ENCODE results near the gene PCK1.
A peak's percentile ranks its signal among the peaks of the same experiment; 100 is the strongest.

Gene PCK1

DNA sequence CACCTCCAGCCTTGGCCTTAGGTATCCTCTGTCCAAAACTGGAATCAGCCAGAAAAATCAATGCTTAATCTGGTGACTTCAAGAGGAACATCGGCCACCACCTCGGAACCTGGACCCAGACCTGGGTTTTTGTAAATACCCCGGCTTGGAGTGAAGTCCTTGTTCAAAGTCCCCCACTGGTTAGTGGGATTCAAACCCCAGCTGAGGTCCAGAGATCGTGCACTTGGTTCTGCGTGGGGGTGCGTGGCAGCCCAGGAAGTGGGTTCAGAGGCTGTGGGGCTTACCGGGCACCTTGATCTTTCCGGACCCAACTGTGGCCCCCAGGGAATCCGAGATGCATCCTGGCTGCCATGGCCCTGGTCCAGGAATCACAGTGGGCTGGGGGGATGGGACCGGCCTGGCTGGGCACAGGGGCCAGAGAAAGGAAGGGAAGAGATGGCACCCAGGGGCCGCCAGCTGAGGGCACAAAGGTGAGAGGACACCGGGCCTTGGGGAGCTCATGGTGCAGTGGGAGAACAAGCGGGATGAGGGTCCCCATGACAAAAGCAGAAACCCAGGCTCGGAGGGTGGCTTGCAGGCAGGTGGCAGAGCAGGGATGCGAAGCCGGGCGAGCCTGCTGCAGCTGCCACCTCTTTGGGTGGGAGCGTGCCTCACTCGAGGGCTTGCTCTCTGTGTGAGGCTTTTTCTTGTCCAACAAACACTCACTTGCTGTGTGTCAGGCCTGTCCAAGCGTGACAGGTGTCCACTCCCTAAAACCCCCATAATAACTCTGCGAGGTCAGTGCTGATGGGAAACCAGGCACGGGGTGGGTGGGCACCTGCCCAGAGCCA lies 31.6 kb downstream of the PCK1 start:
- H3K36me3 ChIP-seq (ENCODE audit: control insufficient read depth, insufficient read depth, low read length): no peaks in the 10 kb centered on the region
- no peak overlapping the region for H3K9ac ChIP-seq (ENCODE audit: low read length)
- 0 out of 2 replicates have a peak, but pooled peaks cover 7% of the 10 kb centered on the region for H3K9me3 ChIP-seq (ENCODE audit: control insufficient read depth, insufficient read depth, low read depth, low read length)
- no peak overlapping the region for H3K4me3 ChIP-seq (ENCODE audit: low read depth, low read length)
- peaks cover 6% of the 10 kb centered on the region; the same call in 1 of the 2 replicates for H3K4me1 ChIP-seq (ENCODE audit: control insufficient read depth, insufficient read depth, low read length)
- H3K27me3 ChIP-seq (ENCODE audit: control insufficient read depth, insufficient read depth, low read length): no peaks in the 10 kb centered on the region
- no peak overlapping the region for H3K27ac ChIP-seq (ENCODE audit: low read depth, low read length)

- H3K4me3 ChIP-seq (ENCODE audit: low read depth, low read length): no peak overlapping the region
- no peaks in the 10 kb centered on the region for H3K36me3 ChIP-seq (ENCODE audit: control insufficient read depth, insufficient read depth, low read length)
- H3K9me3 ChIP-seq (ENCODE audit: control insufficient read depth, insufficient read depth, low read depth, low read length): no peaks in the 10 kb centered on the region
- H3K9ac ChIP-seq (ENCODE audit: low read length): no peak overlapping the region
- no peak overlapping the region for H3K27ac ChIP-seq (ENCODE audit: low read depth, low read length)
- H3K27me3 ChIP-seq (ENCODE audit: control insufficient read depth, insufficient read depth, low read length): no peaks in the 10 kb centered on the region
- peaks cover 9% of the 10 kb centered on the region; the same call in 1 of the 2 replicates for H3K4me1 ChIP-seq (ENCODE audit: control insufficient read depth, insufficient read depth, low read length)
Measured at GRCh38 chr20:57593134-57593886, 32.4 kb downstream of the PCK1 start.

DNA sequence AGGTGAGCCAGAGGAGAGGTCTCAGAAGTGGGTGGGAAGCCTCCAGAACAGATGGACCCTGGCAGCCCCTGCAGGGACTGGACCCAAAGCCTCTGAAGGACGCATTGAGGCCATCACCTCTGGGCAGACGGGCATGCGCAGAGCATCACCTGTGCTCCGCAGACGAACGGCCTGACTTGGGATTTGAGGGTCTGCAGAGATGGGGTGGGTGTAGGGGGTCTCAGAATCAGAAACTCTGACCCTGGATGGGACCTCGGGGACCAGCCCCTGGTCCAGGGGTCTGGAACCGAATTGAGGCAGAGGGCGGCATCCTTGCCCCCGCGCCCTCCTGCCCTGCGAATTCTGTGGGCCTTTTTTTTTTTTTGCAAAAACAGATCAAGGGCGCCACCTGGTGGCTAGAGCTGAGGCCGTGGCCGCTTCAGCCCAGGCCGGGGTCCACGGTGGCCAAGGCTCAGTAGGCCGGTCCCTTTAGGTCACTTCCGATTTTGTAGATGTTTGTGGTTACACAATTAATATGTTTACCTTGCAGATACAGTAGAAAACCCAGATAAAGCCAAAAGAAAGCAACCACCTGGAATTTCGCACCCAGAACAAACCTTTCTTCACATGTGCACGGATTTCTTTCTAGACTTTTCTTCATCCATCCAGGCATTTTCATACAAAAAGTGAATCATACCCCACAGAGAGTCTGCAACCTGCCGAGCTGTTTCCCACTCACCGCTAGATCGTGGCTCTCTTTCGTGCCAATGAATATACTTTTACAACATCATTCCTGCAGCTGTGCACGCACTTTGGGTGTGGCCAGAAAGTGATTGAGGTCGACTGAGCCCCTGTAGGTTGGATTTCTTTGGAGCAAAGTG lies 33.4 kb downstream of the PCK1 start:
- Histone ChIP-seq H3K9me3 (ENCODE audit: control insufficient read depth, insufficient read depth, low read depth, low read length) (no peaks in the 10 kb centered on the region), H3K9ac (ENCODE audit: low read length) (no peak overlapping the region), H3K27me3 (ENCODE audit: control insufficient read depth, insufficient read depth, low read length) (no peaks in the 10 kb centered on the region), H3K36me3 (ENCODE audit: control insufficient read depth, insufficient read depth, low read length) (no peaks in the 10 kb centered on the region), H3K27ac (ENCODE audit: low read depth, low read length) (no peak overlapping the region), H3K4me1 (ENCODE audit: control insufficient read depth, insufficient read depth, low read length) (peaks cover 11% of the 10 kb centered on the region; the same call in 1 of the 2 replicates), H3K4me3 (ENCODE audit: low read depth, low read length) (no peak overlapping the region)

DNA sequence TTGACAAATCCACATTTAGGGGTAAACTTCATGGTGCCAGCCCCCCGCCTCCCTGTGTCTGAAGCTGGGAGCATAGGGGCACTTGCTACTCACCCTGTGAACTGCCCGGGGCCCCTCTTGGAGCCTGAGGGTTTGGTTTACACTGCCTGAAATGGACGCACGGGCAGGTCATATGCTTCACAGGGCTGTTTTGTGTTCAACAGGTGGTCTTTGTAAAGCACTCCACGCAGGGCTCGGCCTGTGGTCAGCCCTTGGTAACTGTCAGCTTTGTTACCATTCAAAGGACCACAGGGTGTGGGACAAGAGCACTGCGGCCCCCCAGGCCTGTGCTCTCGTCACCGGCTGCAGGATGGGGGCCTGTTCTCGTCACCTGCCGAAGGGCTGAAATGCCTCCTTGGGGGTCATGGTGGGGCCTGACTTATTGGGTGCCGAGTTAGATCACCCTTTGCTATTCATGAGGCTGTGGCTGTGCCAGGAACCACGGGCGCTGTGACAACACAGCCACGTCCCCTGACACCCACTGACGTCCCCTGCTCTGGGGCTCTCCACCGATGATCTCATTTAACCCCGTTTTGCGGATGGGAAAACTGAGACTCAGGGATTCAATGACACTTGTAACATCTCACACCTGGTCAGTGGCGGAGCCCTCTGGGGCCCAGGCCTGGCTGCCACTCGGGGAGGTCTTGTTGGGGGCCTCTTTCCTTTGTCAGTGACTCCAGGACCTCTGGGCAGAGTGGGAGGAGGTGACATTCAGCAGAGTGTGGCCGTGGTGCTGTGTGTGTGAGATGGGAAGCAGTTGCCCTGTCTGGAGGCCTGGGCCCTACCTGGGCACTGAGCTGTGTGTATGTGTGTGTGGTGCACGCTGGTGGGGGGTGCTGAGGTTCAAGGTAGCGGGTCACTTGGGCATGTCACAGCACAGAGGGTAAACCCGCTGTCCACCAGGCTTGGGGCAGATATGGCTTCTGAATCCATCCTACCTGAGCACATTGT lies 34.4 kb downstream of the PCK1 start:
- H3K9ac ChIP-seq (ENCODE audit: low read length): no peak overlapping the region

GRCh38 chr20:57596358-57596757 lies 35.4 kb downstream of the PCK1 start:
- H3K9me3 ChIP-seq (ENCODE audit: control insufficient read depth, insufficient read depth, low read depth, low read length): no peaks in the 10 kb centered on the region
- H3K4me1 ChIP-seq (ENCODE audit: control insufficient read depth, insufficient read depth, low read length): peaks cover 11% of the 10 kb centered on the region; the same call in 1 of the 2 replicates
- no peaks in the 10 kb centered on the region for H3K36me3 ChIP-seq (ENCODE audit: control insufficient read depth, insufficient read depth, low read length)
- H3K27ac ChIP-seq (ENCODE audit: low read depth, low read length): no peak overlapping the region
- H3K4me3 ChIP-seq (ENCODE audit: low read depth, low read length): no peak overlapping the region
- no peak overlapping the region for H3K9ac ChIP-seq (ENCODE audit: low read length)
- no peaks in the 10 kb centered on the region for H3K27me3 ChIP-seq (ENCODE audit: control insufficient read depth, insufficient read depth, low read length)

More for the DNA sequence above, 34.4 kb downstream of the PCK1 start:
- Histone ChIP-seq H3K27me3 (ENCODE audit: control insufficient read depth, insufficient read depth, low read length) (no peaks in the 10 kb centered on the region), H3K27ac (ENCODE audit: low read depth, low read length) (no peak overlapping the region), H3K4me1 (ENCODE audit: control insufficient read depth, insufficient read depth, low read length) (peaks cover 11% of the 10 kb centered on the region; the same call in 1 of the 2 replicates), H3K4me3 (ENCODE audit: low read depth, low read length) (no peak overlapping the region), H3K9me3 (ENCODE audit: control insufficient read depth, insufficient read depth, low read depth, low read length) (no peaks in the 10 kb centered on the region), H3K36me3 (ENCODE audit: control insufficient read depth, insufficient read depth, low read length) (no peaks in the 10 kb centered on the region)

DNA sequence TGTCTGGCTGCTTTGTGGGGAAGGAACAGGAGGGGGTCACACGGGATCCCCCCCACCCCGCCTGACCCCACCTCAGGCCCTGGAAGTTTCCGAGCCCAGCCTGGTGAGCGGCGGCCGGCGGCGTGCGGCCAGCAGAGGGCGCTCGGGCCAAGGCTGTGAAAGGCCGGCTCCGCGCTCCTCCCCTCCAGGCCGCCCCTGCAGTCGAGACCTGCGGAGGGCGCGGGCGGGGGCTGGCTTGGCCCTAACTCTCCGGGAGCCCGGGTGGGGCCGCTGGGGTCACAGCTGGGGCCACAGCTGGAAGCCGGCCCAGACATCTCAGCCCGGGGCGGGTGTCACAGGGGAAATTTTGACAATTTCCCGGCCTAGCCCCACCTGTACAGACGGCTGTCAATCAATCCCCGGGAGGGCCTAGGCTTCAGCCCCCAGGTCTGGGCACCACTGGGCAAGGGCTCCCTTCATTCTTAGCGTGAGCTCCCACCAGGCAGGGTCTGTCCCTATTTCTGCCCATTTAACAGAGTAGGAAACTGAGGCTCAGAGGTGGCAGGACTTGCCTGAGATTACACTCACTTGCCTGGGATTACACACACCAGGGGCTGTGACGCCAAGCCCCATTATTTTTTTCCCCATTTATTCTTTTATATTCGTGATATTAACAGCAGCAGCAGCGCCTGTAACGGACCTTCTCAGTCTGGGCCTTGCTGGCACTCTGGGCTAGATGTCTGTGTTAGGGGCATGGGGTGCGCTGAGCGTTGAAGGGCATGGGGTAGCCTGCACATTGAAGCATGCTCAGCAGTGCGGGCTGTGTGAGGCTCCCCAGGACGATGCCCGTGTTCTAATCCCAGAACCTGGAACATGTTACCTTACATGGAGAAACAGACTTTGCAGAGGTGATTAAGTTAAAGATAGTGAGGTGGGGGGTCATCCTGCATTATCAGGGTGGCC lies 36.4 kb downstream of the PCK1 start:
- Histone ChIP-seq H3K4me3 (ENCODE audit: low read depth, low read length) (peak overlapping the region; percentile 43), H3K9ac (ENCODE audit: low read length) (no peak overlapping the region), H3K4me1 (ENCODE audit: control insufficient read depth, insufficient read depth, low read length) (peaks cover 11% of the 10 kb centered on the region; the same call in 1 of the 2 replicates), H3K27ac (ENCODE audit: low read depth, low read length) (no peak overlapping the region), H3K27me3 (ENCODE audit: control insufficient read depth, insufficient read depth, low read length) (no peaks in the 10 kb centered on the region), H3K36me3 (ENCODE audit: control insufficient read depth, insufficient read depth, low read length) (no peaks in the 10 kb centered on the region), H3K9me3 (ENCODE audit: control insufficient read depth, insufficient read depth, low read depth, low read length) (no peaks in the 10 kb centered on the region)

DNA sequence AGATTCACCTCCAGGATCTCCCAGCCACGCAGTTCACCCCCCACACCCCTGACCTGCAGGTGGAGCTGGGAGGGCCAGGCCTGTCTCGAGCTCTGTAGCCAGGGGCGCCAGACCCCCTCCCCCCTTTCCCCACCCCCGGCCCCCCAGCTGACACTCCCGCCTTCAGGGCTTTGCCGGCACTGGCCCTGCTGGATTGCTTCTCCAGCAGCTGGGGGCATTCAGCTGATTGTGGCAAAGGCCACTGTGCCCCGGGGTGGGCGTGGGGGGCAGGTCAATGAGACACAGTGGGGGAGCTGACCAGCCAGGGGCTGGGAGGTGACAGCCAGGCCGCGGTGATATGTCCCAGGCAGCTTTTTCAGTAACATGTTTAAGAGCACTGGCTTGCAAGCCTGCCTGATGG lies 37.1 kb downstream of the PCK1 start:
- Histone ChIP-seq H3K9me3 (ENCODE audit: control insufficient read depth, insufficient read depth, low read depth, low read length) (no peaks in the 10 kb centered on the region), H3K9ac (ENCODE audit: low read length) (no peak overlapping the region), H3K36me3 (ENCODE audit: control insufficient read depth, insufficient read depth, low read length) (no peaks in the 10 kb centered on the region), H3K27me3 (ENCODE audit: control insufficient read depth, insufficient read depth, low read length) (no peaks in the 10 kb centered on the region), H3K4me1 (ENCODE audit: control insufficient read depth, insufficient read depth, low read length) (peaks cover 11% of the 10 kb centered on the region; the same call in 1 of the 2 replicates), H3K4me3 (ENCODE audit: low read depth, low read length) (no peak overlapping the region), H3K27ac (ENCODE audit: low read depth, low read length) (no peak overlapping the region)

DNA sequence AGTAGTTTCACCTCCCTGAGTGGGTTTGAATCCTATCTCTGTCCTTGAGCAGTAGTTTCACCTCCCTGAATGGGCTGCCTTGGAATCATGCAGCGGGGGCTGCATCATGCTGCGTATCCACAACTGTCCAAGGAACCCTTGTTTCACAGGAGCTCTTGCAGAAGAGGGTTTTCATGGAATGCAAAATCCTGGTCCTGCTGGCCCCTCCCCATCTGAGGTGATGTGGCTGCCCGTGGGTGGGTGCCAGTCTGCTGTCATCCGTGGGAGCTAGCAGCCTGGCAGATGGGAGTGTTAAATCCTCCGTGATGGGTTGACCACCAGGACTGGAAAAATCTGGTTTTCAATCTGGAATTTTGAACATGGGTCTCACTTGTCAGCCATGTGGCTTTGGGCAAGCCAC lies 37.6 kb downstream of the PCK1 start:
- H3K9me3 ChIP-seq (ENCODE audit: control insufficient read depth, insufficient read depth, low read depth, low read length): no peaks in the 10 kb centered on the region
- no peaks in the 10 kb centered on the region for H3K27me3 ChIP-seq (ENCODE audit: control insufficient read depth, insufficient read depth, low read length)
- no peaks in the 10 kb centered on the region for H3K36me3 ChIP-seq (ENCODE audit: control insufficient read depth, insufficient read depth, low read length)

More for the DNA sequence above, 37.6 kb downstream of the PCK1 start:
- Histone ChIP-seq H3K9ac (ENCODE audit: low read length) (no peak overlapping the region), H3K4me1 (ENCODE audit: control insufficient read depth, insufficient read depth, low read length) (peaks cover 8% of the 10 kb centered on the region; the same call in 1 of the 2 replicates), H3K27ac (ENCODE audit: low read depth, low read length) (no peak overlapping the region), H3K4me3 (ENCODE audit: low read depth, low read length) (no peak overlapping the region)
